GM19467 (cell line): Measurements from ENCODE around the gene MYT1.
"Not testable (repeated sequence)": the region's sequence is repeated elsewhere in the genome, so short reads cannot be mapped to it uniquely, and the experiment has no call there.

Experiments used
- ATAC-seq: cut with Tn5 transposase; IDR thresholded peaks from one replicate; pipeline ENCODE4 v1.9.1; 2021; ENCODE audit warnings: mild to moderate bottlenecking, moderate library complexity; ENCODE audit not compliant: unreplicated experiment

MYT1 gene

DNA sequence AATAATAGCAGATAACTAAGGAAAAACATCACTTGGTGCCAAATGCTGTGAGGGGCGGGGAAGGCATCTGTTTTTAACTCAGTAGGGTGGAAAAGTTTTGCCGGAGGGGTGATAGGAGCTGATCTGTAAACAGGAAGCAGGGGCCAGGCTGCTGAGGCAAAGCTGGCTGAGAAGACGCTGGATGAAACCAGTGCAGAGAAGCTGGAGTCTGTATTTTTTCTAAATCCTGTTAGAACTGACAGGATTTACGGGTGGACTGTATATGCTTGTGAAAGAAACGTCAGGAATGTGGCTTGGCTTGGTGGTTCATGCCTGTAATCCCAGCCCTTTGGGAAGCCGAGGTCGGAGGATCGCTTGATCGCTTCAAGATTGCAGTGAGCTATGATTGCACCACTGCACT is 96.9 kb downstream of the MYT1 start:
- ATAC-seq = no peak

- no peak for ATAC-seq
These were observed 99.8 kb downstream of the MYT1 start for GRCh38 chr20:64264091-64264490.

- ATAC-seq = no peak
These were observed 100.9 kb downstream of the MYT1 start for GRCh38 chr20:64265201-64265600.

DNA sequence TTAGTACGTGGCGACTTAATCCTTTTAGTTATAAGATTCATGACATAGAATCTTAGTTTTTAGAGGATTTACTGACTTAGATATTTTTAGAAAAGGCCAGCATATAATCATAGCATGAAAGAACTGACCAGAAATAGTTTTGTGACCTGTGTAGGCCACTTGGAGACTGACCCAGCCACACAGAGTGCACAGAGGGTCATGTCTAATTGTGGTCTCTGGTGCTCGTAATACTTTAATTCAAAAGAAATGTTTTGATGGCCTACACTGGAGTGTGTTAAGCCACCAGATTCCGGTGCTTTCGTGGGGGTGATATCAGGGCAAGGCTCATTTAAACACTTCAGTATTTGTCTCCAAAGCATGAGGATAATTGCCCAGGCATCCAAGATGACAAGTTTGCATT is 102.7 kb downstream of the MYT1 start:
- ATAC-seq = no peak

GRCh38 chr20:64268174-64268573 is 103.9 kb downstream of the MYT1 start:
- no peak for ATAC-seq

DNA sequence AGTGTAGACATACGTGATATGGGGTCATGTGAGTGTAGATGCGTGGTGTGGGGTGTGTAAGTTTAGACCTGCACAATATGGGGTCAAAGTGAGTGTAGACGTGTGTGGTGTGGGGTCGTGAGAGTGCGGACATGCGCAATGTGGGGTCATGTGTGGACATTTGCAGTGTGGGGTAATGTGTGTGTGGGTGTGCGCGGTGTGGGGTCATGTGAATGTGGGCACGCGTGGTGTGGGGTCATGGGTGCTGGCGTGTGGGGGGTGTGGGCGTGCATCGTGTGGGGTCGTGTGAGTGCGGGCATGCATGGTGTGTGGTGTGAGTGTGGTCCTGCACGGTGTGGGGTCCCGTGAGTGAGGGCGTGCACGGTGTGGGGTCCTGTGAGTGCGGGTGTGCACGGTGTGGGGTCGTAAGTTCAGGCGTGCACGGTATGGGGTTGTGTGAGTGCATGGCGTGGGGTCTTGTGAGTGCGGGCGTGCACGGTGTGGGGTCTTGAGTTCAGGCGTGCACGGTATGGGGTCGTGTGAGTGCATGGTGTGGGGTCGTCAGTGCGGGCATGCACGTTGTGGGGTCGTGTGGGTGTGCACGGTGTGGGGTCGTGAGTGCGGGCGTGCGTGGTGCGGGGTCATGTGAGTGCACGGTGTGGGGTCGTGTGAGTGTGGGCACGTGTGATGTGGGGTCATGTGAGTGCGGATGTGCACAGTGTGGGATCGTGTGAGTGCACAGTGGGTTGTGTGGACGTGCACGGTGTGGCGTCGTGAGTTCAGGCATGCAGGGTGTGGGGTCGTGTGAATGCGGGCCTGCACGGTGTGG is 105.6 kb downstream of the MYT1 start:
- ATAC-seq = no peak

DNA sequence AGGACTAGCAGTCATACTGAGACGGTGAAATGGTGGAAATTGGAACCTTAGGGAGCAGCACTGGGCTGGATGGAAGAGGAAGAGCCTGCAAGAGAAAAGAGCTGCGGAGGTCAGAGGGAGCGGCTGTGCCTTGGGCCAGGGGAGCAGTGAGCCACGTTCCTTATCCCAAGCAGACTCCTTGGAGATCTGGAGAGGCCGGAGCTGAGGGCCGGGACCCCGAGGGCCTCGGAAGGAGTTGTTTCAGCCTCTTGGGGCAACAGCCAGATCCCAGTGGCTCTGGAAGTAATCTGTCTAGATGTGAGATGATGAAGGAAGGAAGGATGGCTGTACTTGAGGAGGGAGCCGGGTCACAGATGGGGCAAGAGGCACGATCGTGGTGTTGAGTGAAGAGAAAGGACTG is 107.4 kb downstream of the MYT1 start:
- ATAC-seq = no peak

DNA sequence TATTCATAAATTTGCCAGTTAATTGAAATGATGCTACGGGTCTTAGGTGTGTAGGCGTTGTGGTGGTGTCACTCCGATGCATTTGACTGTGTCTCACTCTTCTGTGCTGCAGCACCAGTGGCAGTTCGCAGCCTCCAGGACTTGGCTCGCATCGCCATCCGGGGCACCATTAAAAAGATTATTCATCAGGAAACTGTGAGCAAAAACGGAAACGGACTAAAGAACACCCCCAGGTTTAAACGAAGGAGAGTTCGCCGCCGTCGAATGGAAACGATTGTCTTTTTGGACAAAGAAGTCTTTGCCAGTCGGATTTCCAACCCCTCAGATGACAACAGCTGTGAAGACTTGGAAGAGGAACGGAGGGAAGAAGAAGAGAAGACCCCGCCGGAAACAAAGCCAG is 108.9 kb downstream of the MYT1 start:
- no peak for ATAC-seq

DNA sequence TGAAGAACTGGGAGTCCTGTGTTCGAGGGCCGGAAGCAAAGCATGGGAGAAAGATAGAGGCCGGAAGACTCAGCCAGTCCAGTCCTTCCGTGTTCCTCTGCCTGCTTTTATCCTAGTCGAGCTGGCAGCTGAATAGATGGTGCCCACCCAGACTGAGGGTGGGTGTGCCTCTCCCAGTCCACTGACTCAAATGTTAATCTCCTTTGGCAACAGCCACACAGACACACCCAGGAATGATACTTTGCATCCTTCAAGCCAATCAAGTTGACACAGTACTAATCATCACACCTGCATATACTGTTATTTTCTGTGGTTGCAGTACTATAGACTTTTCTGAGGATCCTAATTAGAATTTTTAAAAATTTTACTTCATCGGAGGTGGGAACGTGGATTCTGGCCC is 112.6 kb downstream of the MYT1 start:
- no peak for ATAC-seq

- no peak for ATAC-seq
These were observed 113.5 kb downstream of the MYT1 start for GRCh38 chr20:64277571-64278316.

DNA sequence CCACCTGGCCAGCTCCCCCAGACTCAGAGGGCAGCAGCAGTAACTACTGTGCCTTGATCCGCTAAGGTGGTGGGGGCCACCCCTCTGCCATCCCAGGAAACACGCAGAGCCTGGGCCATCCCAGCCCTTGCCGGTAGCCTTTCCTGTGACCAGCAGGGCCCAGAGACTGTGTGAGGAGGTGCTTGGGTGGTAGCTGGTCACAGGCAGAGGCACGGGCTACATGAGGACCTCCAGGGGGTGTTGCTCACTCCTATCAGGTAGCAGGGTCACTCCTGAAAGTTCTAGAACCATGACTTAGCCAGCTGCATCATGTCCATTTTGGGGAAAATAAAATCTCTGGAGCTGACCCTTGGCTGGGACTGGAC is 114.0 kb downstream of the MYT1 start:
- ATAC-seq = no peak

DNA sequence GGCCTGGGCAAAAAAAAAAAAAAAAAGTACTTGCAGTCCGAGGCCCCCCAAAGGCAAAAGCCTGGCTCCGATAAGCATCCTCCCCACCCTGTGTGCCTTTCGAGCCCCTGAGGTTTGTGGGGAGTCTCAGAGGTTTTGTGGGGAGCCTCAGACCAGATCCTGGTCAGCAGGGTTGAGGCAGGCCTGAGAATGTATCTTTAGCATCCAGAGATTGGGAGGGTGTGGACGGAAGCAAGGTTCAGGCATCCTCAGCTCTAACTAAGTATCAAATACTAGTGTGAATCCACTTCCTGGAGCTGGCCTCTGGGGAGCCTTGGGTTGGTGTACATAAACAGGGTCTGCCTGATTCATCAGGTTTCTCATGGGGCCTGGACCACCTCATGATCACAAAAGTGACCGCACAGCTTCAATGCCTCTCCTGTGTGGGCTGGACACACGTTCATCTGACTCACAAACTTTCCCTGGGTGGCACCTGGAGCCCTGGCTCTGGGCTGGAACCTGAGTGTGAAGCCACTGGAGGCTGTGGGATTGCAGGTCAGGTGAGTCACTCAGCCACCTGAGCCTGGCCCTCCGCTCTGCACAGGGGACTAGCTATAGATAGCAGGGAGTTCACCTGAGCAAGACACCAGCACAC is 115.7 kb downstream of the MYT1 start:
- no peak for ATAC-seq

- no peak for ATAC-seq
These were observed 116.2 kb downstream of the MYT1 start for GRCh38 chr20:64280460-64280843.

DNA sequence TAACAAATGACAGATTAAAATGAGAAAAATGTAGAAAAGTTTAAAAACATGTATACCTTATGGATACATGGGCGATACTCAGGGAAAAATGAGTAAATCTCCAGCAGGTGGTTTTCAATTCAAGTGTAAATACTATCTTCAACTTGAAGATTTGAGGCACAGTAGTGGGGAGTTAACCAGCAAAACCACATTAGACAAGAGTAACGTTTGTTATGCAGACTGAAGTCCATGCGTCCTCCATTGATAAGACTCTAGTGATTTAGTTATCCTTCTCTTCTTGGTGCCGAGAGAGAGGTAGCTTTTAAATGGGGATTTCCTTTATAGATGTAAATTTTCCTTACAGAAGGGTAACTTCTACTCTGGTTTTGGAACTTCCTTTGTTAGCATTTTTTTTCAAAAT is 119.4 kb downstream of the MYT1 start:
- ATAC-seq = no peak

DNA sequence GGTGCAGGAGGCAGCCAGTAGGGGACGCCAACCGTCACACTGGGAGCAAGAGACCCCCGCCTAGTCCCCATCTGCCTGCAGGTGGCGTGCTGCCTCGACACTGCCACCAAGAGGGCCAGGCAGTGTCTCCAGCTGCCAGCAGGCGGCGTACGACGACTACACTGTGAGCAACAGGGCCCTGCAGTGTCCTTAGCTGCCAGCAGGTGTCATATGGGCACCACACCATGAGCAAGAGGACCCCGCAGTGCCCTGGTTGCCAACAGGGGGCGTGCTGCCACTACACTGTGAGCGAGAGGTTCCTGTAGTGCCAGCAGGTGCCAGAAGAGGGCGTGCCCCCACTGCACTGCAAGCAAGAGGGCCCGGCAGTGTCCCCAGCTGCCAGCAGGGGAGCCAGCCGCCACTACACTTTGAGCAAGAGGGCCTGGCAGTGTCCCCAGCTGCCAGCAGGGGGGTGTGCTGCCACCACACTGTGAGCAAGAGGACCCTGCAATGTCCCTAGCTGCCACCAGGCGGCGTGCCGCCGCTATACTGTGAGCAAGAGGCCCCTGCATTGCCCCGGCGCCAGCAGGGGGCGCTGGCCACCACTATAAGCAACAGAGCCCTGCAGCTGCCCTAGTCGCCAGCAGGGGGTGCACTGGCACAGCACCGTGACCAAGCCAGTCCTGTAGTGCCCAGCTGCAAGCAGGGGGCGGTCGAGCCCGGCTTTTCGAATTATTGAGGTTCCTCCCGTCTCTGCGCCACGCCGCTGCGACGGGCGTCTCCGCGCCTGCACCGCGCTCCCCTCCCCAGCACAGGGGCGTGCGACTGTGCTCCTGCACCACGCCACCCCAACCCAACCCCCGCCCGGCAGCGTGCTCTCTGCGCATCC is 121.6 kb downstream of the MYT1 start:
- ATAC-seq = peak; percentile 89

DNA sequence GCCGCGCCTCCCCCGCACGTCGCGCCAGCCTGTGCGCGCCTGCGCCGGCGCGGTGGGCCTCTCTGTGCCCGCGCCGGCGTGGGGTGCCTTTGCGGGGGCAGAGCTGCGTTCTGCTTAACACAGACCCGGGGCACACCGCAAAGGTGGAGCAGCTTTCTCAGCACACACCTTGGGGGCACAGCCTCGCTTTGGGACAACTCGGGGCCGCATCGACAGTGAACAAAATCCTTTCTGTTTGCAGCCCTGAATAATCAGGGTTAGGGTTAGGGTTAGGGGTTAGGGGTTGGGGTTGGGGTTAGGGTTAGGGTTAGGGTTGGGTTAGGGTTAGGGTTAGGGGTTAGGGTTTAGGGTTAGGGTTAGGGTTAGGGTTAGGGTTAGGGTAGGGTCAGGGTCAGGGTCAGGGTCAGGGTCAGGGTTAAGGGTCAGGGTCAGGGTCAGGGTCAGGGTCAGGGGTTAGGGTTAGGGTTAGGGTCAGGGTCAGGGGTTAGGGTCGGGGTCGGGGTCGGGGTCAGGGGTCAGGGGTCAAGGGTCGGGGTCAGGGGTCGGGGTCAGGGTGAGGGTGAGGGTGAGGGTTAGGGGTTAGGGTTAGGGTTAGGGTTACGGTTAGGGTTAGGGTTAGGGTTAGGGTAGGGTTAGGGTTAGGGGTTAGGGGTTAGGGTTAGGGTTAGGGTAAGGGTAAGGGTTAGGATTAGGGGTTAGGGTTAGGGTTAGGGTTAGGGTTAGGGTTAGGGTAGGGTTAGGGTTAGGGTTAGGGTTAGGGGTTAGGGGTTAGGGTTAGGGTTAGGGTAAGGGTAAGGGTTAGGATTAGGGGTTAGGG is 122.4 kb downstream of the MYT1 start:
- ATAC-seq = not testable (repeated sequence)

DNA sequence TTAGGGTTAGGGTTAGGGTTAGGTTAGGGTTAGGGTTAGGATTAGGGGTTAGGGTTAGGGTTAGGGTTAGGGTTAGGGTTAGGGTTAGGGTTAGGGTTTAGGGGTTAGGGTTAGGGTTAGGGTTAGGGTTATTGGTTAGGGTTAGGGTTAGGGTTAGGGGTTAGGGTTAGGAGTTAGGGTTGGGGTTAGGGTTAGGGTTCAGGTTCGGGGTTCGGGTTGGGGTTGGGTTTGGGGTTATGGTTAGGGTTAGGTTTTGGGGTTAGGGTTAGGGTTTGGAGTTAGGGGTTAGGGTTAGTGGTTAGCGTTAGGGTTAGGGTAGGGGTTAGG is 123.0 kb downstream of the MYT1 start:
- not testable (repeated sequence) for ATAC-seq
